ENCODE data around the gene ARMC2.

- TF ChIP-seq, protein P1, sequence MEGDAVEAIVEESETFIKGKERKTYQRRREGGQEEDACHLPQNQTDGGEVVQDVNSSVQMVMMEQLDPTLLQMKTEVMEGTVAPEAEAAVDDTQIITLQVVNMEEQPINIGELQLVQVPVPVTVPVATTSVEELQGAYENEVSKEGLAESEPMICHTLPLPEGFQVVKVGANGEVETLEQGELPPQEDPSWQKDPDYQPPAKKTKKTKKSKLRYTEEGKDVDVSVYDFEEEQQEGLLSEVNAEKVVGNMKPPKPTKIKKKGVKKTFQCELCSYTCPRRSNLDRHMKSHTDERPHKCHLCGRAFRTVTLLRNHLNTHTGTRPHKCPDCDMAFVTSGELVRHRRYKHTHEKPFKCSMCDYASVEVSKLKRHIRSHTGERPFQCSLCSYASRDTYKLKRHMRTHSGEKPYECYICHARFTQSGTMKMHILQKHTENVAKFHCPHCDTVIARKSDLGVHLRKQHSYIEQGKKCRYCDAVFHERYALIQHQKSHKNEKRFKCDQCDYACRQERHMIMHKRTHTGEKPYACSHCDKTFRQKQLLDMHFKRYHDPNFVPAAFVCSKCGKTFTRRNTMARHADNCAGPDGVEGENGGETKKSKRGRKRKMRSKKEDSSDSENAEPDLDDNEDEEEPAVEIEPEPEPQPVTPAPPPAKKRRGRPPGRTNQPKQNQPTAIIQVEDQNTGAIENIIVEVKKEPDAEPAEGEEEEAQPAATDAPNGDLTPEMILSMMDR (conservative IDR thresholded peaks at IDR 0.05; ENCODE audit: low read depth, low read length), result no peak
- no peak for TF ChIP-seq POLR2A (IDR thresholded peaks at IDR 0.05; ENCODE audit: low read depth, low read length)
- TF ChIP-seq, protein P2, sequence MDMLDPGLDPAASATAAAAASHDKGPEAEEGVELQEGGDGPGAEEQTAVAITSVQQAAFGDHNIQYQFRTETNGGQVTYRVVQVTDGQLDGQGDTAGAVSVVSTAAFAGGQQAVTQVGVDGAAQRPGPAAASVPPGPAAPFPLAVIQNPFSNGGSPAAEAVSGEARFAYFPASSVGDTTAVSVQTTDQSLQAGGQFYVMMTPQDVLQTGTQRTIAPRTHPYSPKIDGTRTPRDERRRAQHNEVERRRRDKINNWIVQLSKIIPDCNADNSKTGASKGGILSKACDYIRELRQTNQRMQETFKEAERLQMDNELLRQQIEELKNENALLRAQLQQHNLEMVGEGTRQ (IDR thresholded peaks at IDR 0.05; ENCODE audit: low read depth, low read length), result no peak
These were observed 88.9 kb downstream of the ARMC2 start for GRCh38 chr6:108937170-108937569.
